ENCODE measurements around the gene TSG101.

- TF ChIP-seq REST (IDR thresholded peaks at IDR 0.05; ENCODE audit: unreplicated experiment) = no peak
- TF ChIP-seq EZH2 (IDR thresholded peaks at IDR 0.05; ENCODE audit: low read depth, unreplicated experiment) = no peak
- no peak for TF ChIP-seq CTCF (conservative IDR thresholded peaks at IDR 0.05; ENCODE audit: low read depth in 2 of 2)
- TF ChIP-seq NANOG (IDR thresholded peaks at IDR 0.05; ENCODE audit: borderline replicate concordance) = no peak
- no peak for TF ChIP-seq POLR2AphosphoS5 (IDR thresholded peaks at IDR 0.05; ENCODE audit: low read depth)
- TF ChIP-seq EZH2phosphoT487 (IDR thresholded peaks at IDR 0.05; ENCODE audit: unreplicated experiment) = no peak
- no peak for TF ChIP-seq JUNB (IDR thresholded peaks at IDR 0.05; ENCODE audit: unreplicated experiment)
- no peak for TF ChIP-seq ZNF114 (CRISPR knock-in tag; IDR thresholded peaks at IDR 0.05)
These were observed 40.7 kb downstream of the TSG101 start for GRCh38 chr11:18485913-18486528.
